Stimulated activated naive CD4-positive, alpha-beta T cell treated with Interleukin-2 at 50 U/mL for 16 hours (primary cell): ENCODE measurements around the gene ATP13A4.
"Not testable (repeated sequence)": the region's sequence is repeated elsewhere in the genome, so short reads cannot be mapped to it uniquely, and the experiment has no call there.

Experiments used
- DNase-seq: peaks from one replicate; lab custom pipeline; 2025; lab: John Stamatoyannopoulos, UW

Gene ATP13A4

DNA sequence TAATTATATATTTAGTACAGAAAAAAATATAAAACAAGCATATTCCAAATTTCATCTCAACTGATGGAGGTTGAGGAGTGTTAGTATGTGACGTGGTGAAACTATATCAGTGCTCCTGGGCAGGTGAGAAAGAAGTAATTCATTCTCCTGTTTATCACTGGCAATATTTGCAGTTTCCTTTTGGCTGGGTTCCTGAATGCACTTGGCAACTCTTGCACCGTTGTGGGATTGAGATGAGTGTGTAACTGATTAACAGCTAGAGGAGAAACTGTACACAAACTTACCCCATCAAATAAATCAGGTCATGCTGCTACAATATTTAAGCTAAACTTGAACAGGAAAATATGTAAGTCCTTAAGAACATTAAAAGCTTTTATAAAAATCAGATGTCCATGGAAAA lies 2.1 kb upstream of the ATP13A4 start:
- no peak for DNase-seq

DNA sequence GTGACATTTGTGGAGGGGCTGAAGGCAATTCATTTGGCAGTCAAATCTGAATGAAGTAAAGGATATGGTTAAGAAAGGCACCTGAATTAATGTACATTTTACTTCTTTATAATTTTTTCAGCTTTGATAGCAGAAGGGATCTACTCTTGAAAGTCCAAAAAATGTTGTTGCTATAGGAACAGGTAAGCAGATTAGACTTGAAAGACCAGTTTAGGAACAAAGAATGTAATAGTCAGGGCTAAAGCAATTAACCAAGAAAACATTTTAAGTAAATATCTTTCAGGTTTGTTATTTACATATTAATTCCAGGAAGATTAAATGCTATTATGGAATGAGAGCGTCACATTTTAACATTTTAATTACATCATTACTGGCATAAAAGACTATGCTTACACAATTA lies 1.1 kb downstream of the ATP13A4 start:
- DNase-seq, result no peak

DNA sequence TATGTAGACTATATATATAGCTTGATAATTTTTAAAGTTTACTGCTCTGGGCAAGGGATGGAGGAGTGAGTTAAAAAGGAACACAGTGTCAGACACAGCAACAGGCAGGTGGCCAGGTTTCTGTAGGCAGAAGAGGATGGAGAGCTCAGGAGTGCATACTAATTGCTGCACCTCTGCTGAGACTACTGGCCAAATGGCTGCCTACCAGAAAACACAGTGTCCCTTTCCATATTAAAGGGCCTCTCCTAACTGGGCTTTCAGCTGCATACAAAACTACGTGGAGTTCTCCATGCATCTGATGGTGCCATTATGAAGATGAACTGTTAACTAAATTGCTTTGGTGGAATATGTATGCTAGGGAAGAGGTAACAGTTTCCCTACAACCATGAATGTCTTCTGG lies 1.8 kb downstream of the ATP13A4 start:
- no peak for DNase-seq

DNA sequence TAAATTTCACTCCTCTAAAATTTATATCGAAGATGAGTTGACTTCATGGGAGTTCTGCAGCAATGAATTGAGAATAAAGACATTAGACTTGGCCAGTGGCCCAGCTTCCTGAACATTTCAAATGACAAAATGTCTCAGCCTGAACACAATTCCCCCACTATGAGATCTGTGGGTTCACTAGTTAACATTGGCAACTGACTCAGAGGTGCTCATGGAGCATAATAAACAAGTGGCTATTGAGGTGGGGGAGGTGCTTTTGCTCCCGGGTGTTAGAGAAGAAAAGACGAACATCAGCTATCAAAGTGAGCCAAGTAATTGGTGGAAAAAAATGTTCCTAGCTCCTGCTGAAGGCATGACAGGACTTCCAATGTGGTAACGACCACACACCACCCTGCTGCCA lies 6.3 kb downstream of the ATP13A4 start:
- DNase-seq, result no peak

DNA sequence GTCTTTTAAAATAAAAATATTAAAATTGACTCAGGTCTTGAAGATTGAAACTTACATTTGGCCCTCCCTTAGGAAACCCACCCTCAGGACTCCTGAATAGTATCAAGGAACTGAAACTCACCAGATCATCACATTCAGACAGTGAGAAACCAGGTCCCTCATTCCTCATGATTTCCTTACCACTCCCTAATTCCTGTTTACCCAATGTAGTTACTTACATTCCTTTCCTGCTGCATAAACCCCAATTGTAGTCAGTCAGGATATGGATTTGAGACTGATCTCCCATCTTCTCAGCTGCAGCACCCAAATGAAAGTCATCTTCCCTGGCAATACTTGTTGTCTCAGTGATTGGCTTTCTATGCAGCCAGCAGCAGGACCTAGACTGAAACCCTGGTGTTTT lies 8.6 kb downstream of the ATP13A4 start:
- no peak for DNase-seq

DNA sequence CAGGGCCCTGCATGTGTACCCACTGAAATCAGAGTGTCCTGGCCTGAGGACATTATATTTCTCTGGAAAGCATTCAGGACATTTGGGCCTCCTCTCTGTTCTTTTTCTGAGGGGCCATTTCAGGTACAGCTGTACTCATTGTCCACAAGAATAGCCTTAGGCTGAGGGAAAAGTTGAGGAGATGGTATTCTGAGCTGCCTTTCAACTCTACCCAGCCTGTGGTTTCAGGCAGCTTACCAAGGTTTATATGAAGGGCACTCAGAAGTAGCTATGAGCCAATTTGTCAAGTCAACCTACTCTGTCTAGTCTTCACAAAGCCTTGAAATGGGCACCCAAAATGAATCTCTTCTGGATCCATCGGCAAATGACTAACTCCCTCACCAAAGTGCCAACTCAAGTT lies 9.4 kb downstream of the ATP13A4 start:
- DNase-seq, result no peak

DNA sequence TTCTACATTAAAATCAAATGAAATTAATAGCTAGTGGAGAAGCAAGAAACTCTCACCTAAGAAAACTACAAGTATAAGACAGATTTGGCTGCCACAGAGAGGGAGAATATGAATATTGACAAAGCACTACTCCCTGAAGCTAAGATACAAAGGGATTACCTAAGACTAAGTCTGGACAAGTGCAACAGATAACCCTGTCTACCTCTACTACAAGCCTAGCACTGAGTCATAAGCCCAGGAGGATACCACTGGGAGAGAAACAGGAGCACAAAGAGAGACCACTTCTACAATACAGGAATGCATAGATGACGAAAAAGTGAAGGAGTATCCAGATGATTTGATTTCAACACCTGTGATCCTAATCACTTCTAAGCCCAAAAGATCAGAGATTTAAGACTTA lies 10.4 kb downstream of the ATP13A4 start:
- DNase-seq, result no peak

DNA sequence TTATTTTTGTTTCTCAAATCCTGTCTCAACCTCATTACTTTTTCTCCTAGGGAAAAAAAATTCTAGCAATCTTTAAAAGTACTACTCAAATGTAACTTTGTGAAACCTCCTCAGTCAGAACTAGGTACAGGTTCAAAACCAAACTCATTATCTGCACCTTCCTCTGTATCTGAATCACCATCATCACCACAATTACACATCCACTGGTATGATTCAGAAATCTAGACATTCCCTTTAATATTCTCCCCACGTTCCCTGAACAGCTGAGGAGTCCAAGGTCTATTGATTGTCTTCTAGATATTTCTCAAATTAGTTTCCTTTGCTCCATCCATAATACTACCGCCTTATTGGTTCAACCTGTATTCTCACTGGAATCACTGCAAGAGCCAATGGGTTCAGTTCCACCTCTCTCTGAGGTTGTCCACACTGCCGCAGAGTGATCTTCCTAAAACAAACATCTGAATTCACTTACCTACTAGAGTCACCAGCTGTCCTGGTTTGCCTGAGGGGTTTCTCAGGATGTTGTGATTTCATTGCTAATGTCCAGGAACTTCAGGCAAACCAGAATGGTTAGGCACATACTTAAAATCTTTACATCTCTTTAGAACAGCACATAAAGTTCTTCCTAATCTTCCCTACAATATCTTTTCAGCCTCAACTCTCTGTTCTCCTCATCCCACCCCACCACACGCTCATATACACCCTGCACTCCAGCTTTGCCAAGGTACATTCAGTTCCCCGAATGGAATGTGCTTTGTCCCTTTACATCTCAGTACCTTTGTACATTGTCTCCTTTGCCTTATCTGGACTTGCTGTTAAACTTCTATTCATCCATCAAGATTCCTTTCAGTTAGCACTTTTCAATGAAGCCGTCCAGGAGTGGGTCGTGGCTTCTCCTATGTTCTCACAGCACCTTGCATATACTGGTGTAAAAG lies 24.2 kb downstream of the ATP13A4 start:
- DNase-seq, result no peak

DNA sequence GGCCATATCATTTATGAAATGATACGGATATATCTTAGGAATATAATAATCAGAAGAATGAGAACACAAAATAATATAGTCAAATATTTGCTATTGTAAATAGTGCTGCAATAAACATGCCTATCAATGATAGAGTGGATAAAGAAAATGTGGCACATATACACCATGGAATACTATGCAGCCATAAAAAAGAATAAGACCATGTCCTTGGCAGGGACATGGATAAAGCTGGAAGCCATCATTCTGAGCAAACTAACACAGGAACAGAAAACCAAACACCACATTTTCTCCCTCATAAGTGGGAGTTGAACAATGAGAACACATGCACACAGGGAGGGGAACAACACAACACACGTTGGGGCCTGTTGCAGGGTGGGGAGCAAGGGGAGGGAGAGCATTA lies 28.6 kb downstream of the ATP13A4 start:
- DNase-seq, result not testable (repeated sequence)

DNA sequence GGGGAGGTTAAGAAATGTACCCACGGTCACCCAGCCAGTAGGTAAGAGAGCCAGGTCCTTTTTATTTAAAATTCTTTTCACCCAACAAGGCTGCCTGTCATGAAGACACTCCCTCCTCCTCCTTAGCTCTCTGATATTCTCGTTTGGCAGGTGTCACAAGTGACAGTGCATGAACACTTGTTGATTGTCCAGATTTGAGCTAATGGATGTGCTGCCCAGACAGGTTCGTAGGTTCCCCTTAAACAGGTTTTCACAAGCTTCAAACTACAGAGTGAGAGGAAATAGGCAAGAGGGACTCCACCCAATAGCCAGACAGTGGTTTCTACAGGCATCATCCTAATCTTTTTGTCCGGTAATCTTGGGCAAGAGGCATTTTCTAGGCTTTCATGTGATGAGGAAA lies 32.2 kb downstream of the ATP13A4 start:
- DNase-seq, result no peak

DNA sequence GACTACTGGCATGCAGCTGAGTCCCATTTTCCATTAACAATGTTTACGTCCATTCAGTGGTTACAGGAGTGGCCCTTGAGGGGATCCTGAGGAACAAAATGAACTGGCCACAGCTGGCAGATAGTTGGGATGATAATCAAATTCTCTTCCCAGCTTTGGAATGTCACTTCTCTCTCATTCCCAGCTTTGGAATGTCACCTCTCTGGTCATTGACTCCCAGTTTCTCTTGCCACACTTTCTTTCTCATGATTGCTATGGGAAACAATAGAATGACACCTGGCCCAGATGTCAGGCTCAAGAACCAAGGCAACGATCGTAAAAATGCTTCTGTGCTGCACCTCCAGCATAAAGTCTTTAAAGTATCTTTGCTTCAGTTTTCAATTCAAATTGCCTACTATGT lies 34.0 kb downstream of the ATP13A4 start:
- DNase-seq, result no peak

DNA sequence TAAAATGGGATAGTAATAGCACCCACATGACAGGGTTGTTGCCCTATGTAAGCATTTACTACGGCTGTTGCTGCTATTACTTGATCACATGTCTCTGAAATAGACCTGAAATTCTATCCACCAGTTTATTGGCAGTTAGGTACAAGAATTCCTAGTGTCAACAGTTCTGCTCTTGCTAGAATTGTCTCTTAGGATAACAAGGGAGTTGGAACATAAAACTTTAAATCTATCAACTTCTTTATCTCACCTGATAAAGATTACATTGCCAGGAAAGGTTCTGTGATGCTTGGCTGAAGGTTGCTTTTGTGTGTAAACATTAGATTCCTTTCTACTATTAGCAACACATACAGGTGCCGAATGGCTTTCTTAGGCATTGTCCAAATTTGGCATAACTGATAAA lies 38.7 kb downstream of the ATP13A4 start:
- no peak for DNase-seq

DNA sequence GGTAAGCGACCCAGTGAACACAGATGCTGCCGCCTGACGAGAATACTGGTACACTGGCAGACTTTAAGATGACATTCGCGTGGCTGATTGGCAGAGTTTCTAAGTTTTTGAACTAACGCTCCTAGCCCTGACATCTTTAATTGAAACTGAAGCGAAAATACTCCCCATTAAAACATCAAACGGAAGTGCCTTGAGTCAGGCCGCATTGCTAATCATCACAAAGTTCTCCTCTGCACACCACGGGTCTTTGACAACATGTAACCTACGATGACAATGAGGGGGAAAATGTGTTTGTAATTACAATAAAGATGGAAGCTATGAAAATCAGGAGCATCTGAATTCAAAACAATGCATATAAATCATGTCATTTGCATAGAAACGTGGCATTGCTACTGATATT lies 44.5 kb downstream of the ATP13A4 start:
- DNase-seq, result no peak

DNA sequence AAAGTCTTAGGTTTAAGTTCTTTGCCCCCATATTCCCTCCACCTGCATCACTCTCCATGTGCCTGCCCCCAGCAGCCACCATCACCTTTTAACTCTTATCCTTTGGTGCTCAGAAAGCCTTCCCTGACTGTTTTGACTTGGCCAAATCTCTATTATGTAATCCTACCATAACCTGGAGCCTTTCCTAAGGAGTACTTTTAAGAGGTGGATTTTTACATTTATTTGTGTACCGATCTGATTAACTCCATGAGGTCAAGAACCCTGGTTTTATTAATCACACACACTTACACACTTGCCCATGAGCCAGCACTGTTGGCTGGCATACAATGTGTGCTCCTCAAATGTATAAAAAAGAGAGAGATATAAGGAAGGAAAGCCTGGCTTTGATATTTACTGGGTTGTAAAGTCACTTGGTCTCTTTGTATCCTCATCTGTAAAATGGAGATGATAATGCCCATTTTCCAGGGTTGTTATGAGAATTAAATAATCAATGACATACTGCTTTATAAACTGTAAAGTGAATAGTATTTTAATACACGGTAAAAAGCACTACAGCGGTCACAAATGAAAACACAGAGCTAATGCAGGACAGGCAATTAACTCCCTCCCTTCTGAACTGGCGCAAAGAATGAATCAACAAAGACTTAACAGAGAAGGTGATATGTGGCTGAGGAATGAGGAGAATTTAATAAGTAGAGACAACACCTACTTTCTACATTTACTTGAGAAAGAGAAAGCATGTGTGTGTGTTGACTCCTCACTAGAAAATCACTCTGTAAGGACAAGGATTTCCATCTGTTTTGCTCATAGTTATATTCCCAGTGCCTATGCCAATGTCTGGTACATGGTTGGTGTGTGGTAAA lies 45.4 kb downstream of the ATP13A4 start:
- no peak for DNase-seq

DNA sequence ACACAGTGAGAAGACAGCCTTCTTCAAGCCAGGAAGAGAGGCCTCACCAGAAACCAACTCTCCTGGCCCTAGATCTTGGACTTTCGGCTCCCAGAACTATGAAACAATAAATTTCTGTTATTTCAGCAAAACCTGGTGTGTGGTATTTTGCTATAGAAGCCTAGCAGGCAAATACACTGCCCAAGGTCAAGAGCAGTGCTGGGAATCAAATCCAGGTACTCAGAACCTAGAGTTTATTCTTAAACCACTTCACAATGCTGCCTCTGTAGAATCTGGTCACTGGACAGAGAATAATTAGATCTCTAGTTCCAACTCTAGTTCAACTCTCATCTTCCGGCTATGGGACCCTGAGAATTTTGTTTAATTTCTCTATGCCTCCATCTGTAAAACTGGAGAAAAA lies 46.6 kb downstream of the ATP13A4 start:
- no peak for DNase-seq

DNA sequence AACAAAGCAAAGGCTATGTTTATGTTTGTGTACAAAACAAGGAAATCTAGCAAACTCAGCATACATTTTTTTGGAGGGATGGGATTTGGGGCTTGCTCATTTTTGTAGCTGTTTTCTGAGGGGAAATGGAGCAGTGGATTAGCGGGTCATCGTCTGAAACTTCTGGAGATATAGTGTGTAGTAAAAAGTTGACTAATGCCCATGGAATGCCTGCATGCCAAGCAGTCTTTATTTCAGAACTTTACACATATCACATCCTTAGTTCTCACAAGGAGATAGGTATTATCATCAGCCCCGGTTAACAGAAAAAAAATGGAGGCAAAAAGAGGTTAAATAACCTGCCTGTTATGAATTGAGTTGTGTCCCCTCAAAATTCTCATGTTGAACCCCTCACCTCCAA lies 47.1 kb downstream of the ATP13A4 start:
- no peak for DNase-seq

DNA sequence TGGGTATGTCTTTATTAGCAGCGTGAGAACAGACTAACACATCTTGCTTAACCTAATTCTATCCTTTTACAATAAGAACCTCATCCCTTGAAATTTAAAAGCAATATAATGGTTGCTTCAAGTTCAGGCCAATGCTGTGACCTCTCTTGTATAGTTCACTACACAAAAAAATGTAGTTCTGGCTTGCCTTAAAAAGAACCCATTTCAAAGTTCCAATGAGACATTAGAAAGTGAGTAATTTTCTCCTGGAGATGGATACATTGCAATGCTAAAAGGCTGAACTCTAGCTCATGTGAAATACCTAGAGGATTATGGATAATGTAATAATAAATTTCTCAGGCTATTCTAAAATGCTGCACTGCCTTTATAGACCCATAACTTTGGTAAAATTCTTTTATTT lies 47.8 kb downstream of the ATP13A4 start:
- no peak for DNase-seq

DNA sequence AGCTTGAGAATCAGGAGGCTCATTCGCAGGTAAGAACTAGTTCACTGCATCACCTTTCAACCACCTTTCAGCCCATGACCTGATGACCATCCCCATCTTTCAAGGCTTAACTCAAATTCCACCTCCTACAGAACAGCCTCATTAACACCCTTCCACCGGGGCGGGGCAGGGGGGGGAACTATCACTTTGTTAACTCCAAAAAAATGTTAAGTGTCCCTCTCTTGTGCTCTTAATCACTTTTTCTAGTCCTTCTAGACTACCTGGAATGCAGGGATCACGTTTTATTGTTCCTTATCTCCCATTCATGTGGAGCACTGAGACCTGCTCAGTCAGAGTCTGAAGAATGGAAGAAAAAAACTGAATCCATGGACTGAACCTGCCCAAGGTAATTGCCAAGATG lies 51.8 kb downstream of the ATP13A4 start:
- DNase-seq, result no peak

DNA sequence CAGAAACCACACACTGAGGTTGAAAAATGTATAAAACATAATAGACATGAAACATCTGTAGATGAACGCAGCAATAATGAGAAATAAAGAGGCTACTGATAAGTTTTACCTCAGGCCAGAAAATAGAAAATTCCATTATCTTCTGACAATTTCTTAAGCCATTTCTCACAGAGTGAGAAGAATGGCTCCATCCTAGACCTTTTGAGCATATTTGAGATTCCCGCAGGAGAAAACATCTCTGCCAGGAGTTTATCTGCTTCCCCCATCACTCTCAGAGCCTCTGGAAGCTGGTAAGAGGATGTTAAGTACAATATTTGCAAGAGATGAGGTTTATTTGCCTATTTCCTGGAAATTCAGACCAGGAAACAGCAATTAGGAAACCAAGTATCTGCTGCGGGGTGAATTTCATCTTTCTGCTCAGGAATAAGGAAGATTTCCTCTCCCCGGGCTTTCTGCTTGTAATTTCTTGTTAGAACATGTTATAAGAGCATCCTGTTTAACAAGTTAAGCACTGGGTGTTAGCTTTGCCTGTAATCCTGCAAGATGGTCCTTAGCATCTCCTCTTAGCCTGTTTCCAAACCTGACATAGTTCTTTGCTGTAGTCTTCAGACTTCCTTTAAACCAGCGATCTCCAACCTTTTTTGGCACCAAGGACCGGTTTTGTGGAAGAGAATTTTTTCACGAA lies 54.8 kb downstream of the ATP13A4 start:
- no peak for DNase-seq

DNA sequence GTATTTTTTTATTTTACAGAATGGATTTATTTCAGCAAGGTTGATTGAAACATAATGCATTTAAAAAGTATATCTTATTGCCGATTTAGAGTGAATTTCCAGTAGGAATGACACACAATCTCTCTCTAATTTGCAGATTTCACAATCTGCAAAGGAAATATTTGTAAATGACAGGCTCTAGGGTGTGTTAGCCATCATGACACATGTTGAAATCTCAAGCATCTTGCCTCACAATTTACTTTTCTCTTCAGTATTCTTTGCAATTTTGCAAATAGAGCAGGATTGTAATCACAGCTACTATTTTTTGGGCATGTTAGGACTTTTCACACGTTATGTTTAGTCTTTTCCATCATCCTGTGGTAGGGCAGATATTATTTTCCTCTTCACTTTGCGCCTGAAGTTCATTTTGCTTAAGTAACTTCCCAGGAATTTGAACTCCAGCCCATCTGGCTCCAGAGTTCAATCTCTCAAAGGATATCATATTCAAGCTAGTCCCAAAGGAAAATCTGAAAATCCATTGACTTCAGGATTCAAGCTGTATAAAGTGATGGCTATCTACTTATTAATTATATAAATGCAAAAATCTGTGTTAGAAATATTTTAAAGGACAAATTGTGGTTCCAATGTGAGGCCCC lies 55.4 kb downstream of the ATP13A4 start:
- no peak for DNase-seq

DNA sequence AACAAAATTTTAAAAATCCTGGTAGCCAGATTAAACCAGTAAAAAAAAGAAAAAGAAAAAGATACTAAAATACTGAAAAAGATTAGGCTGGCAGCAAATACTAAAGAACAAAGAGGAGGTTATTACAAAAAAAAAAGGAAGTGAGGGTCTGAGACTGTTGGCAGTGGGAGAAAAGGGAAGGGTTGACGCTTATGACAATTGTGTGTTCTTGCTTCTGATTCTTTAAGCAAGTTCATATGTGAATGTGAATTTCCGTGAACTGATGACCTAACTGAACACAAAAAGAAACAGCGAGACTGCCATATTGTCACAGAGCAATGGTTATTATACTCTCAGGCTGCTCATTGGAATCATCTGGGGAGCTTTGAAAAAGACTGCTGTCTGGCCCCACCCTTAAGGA lies 56.5 kb downstream of the ATP13A4 start:
- DNase-seq, result no peak

DNA sequence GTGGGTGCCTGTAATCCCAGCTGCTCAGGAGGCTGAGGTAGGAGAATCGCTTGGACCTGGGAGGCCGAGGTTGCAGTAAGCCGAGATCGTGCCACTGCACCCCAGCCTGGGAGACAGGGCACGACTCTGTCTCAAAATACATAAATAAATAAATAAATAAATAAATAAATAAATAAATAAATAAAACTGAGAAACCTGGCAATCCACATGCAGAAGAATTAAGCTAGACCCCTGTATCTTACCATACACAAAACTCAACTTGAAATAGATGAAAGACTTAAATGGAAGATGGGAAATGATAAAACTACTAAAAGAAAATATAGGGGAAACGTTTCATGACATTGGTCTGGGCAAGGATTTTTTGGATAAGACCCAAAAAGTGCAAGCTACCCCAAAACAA lies 58.0 kb downstream of the ATP13A4 start:
- DNase-seq, result no peak
